ENCODE results near the gene KCNQ1OT1.

GRCh38 chr11:2713661-2714462, 14.1 kb upstream of the KCNQ1OT1 start:
- no peak for TF ChIP-seq POLR2A (IDR thresholded peaks at IDR 0.05)
- TF ChIP-seq, protein P1, sequence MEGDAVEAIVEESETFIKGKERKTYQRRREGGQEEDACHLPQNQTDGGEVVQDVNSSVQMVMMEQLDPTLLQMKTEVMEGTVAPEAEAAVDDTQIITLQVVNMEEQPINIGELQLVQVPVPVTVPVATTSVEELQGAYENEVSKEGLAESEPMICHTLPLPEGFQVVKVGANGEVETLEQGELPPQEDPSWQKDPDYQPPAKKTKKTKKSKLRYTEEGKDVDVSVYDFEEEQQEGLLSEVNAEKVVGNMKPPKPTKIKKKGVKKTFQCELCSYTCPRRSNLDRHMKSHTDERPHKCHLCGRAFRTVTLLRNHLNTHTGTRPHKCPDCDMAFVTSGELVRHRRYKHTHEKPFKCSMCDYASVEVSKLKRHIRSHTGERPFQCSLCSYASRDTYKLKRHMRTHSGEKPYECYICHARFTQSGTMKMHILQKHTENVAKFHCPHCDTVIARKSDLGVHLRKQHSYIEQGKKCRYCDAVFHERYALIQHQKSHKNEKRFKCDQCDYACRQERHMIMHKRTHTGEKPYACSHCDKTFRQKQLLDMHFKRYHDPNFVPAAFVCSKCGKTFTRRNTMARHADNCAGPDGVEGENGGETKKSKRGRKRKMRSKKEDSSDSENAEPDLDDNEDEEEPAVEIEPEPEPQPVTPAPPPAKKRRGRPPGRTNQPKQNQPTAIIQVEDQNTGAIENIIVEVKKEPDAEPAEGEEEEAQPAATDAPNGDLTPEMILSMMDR (IDR thresholded peaks at IDR 0.05), result no peak

Data from esophagus squamous epithelium (tissue), 4 donors.